GM12874 (cell line): ENCODE results near the gene USP28.

Source experiments
- TF ChIP-seq, protein P1 (sequence below): IDR thresholded peaks from 2 replicates; pipeline ENCODE4 v1.5.1; 2011; ENCODE audit warnings: low read depth, mild to moderate bottlenecking, control low read depth, low read length, moderate library complexity; ENCODE audit not compliant: insufficient read depth

Gene USP28

GRCh38 chr11:113859665-113860064 is 15.7 kb downstream of the USP28 start:
- TF ChIP-seq, protein P1, sequence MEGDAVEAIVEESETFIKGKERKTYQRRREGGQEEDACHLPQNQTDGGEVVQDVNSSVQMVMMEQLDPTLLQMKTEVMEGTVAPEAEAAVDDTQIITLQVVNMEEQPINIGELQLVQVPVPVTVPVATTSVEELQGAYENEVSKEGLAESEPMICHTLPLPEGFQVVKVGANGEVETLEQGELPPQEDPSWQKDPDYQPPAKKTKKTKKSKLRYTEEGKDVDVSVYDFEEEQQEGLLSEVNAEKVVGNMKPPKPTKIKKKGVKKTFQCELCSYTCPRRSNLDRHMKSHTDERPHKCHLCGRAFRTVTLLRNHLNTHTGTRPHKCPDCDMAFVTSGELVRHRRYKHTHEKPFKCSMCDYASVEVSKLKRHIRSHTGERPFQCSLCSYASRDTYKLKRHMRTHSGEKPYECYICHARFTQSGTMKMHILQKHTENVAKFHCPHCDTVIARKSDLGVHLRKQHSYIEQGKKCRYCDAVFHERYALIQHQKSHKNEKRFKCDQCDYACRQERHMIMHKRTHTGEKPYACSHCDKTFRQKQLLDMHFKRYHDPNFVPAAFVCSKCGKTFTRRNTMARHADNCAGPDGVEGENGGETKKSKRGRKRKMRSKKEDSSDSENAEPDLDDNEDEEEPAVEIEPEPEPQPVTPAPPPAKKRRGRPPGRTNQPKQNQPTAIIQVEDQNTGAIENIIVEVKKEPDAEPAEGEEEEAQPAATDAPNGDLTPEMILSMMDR, result no peak

DNA sequence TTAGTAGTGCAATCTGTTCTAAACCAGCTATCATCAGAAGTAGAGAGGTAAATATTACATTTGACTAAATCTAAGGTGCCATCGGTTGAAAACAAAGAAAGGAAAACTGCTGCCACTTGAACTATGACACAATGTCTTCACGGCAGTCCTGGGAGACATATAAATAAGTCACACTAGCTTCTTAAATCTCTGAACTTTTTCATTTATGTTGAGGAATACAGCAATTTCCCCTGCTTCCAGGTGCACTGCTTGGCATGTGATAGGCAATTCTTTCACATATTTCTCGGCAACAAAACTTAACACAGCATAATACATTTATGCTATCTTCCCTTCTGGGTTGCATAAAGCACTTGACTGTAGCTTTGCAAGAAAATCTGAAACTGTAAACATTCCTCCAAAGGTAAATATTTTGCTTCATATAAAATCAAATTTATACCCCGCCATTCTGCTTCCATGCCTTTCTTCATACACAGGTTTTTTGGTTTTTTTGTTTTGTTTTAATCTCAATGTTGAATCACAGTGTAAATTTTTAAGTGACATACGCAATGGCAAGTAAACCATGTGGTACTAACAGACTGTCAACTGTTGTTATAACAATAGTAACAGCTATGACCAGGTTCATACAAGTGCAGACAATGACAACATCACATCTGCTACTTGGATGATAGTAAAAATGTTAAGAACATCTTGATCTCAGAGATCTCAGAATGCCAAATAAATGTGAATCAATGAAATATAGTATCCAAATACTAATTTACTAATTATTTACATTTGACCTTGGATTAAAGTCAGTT is 18.2 kb downstream of the USP28 start:
- TF ChIP-seq, protein P1, result no peak

DNA sequence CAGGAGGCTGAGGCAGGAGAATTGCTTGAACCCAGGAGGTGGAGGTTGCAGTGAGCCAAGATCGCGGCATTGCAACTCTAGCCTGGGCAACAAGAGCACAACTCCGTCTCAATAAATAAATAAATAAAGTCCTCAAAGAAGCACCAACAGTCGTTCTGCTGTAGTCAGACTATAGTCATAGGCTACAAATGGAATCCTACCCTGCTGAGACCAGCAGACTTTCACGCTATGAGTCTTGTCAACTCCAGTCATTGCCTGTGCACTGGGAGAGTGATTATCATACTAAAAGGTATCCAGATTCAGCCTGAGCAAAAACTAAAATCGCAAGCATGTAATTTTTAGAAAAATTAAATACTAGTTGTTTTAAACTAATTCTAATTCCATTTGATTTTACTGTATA is 19.6 kb downstream of the USP28 start:
- TF ChIP-seq, protein P1, result no peak

GRCh38 chr11:113850188-113850587 is 25.2 kb downstream of the USP28 start:
- TF ChIP-seq, protein P1, result no peak

DNA sequence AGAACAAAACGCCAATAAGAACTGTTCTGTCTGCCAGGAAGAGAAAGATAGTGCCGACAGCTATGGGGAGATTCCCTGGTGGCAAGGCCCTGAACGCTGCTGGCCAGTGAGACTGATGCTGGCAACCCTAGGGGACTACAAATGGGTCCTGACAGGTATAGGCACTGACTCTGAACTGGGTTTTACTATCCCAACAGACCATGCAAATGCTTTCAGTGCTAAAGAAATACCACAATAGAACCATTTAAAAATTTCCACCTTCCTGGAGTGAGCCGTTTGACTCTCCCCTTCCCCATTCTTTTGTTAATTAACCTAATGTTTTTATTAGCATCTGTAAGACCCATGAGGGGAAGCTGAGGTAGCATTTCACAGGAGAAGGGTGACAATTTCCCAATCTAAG is 25.7 kb downstream of the USP28 start:
- TF ChIP-seq, protein P1, result no peak

DNA sequence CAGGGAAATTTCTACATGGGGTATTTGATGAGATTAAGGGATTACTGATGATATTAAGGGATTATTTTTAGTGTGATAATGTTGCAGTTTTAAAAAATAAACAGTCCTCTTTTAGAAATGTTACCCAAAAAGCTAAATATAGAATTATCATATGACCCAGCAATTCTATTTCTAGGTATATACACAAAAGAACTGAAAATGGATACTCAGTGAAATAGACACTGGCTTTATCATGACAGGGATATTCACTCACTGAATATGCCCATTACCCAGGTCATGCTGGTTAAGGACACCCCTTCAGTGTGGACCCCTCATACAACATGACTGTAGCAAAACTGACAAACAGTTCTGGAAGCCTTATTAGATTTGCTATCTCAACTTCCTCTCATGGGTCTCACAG is 27.8 kb downstream of the USP28 start:
- TF ChIP-seq, protein P1, result no peak

- TF ChIP-seq, protein P1, result no peak
Observed at GRCh38 chr11:113847111-113847510, 28.3 kb downstream of the USP28 start.
